HG03196 (cell line): ENCODE measurements around the gene GPT2.
"Not testable (repeated sequence)": the region's sequence is repeated elsewhere in the genome, so short reads cannot be mapped to it uniquely, and the experiment has no call there.

ENCODE experiments used
- ATAC-seq: cut with Tn5 transposase; IDR thresholded peaks from one replicate; pipeline ENCODE4 v1.9.1; 2021; ENCODE audit not compliant: unreplicated experiment

GPT2 gene

GRCh38 chr16:46920402-46921068 lies 36.4 kb downstream of the GPT2 start:
- no peak for ATAC-seq

GRCh38 chr16:46922239-46922638 lies 38.1 kb downstream of the GPT2 start:
- ATAC-seq = no peak

GRCh38 chr16:46923513-46924295 lies 39.5 kb downstream of the GPT2 start:
- no peak for ATAC-seq

- ATAC-seq = no peak
Observed at GRCh38 chr16:46924402-46924801, 40.2 kb downstream of the GPT2 start.

GRCh38 chr16:46926470-46927225 lies 42.5 kb downstream of the GPT2 start:
- ATAC-seq = no peak

- no peak for ATAC-seq
Observed at GRCh38 chr16:46927273-46927672, 43.1 kb downstream of the GPT2 start.

GRCh38 chr16:46928811-46929210 lies 44.6 kb downstream of the GPT2 start:
- ATAC-seq = no peak

GRCh38 chr16:46929378-46930332 lies 45.5 kb downstream of the GPT2 start:
- ATAC-seq = peak; percentile 61

GRCh38 chr16:46930861-46931260 lies 46.7 kb downstream of the GPT2 start:
- no peak for ATAC-seq

GRCh38 chr16:46932802-46933201 lies 48.6 kb downstream of the GPT2 start:
- no peak for ATAC-seq

GRCh38 chr16:46937536-46937935 lies 53.4 kb downstream of the GPT2 start:
- no peak for ATAC-seq

GRCh38 chr16:46944713-46945112 lies 60.6 kb downstream of the GPT2 start:
- not testable (repeated sequence) for ATAC-seq

GRCh38 chr16:46947900-46948547 lies 63.9 kb downstream of the GPT2 start:
- peak; percentile 46 for ATAC-seq

GRCh38 chr16:46948548-46949166 lies 64.5 kb downstream of the GPT2 start:
- no peak for ATAC-seq

GRCh38 chr16:46949241-46949892 lies 65.2 kb downstream of the GPT2 start:
- ATAC-seq = no peak

- ATAC-seq = no peak
Observed at GRCh38 chr16:46950009-46950408, 65.8 kb downstream of the GPT2 start.

GRCh38 chr16:46954562-46954961 lies 70.4 kb downstream of the GPT2 start:
- ATAC-seq = no peak

GRCh38 chr16:46961373-46962353 lies 77.5 kb downstream of the GPT2 start:
- no peak for ATAC-seq
